ENCODE data around the gene RNF212B.
"Not testable (repeated sequence)": the region's sequence is repeated elsewhere in the genome, so short reads cannot be mapped to it uniquely, and the experiment has no call there.

RNF212B gene

DNA sequence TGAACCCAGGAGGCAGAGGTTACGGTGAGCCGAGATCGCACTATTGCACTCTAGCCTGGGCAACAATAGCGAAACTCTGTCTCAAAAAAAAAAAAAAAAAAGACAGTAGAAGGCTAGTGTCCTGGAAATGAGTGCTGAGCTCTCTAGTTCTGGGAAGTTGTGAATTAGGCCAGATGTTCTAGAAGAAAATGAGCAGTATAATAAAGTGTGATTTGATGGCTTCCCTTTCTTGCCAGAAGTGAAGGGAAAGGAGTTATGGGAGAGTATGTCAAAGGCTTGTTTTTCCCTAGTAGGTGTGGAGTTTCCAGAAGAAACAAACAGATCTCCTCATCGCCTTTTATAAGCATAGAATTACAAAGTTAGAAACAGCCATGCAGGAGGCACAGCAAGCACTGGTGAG, 20.5 kb downstream of the RNF212B start:
- H3K4me3 ChIP-seq (ENCODE audit: low read depth, low read length), result no peak overlapping the region
- DNase-seq (ENCODE audit: low read depth), result no peak
- TF ChIP-seq, protein P1, sequence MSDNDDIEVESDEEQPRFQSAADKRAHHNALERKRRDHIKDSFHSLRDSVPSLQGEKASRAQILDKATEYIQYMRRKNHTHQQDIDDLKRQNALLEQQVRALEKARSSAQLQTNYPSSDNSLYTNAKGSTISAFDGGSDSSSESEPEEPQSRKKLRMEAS (IDR thresholded peaks at IDR 0.05; ENCODE audit: low read depth, low read length), result no peak
- TF ChIP-seq POLR2A (IDR thresholded peaks at IDR 0.05; ENCODE audit: extremely low read depth, insufficient read length) (no peak), CTCF (IDR thresholded peaks at IDR 0.05; ENCODE audit: low read depth, low read length) (no peak), MYC (IDR thresholded peaks at IDR 0.05; ENCODE audit: low read depth, low read length) (no peak)

DNA sequence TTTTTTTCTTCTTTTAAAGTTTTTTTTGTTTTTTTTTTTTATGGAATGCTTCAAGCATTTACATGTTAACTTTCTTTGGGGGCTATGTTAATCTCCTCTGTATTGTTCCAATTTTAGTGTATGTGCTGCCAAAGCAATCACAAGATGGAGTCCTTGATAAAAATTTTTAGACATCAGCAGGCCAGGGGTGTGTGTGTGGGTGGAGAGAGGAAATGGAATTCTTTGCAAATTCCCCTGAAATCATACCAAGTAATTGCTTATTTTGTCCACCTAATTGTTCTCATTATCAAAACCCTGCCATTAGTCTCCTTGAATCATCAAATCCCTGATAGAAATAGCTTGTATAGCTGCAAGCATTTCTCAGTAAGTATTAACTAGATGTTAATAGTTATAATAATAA, 21.7 kb downstream of the RNF212B start:
- DNase-seq (ENCODE audit: low read depth), result no peak
- H3K4me3 ChIP-seq (ENCODE audit: low read depth, low read length), result no peak overlapping the region
- TF ChIP-seq, protein P1 (IDR thresholded peaks at IDR 0.05; ENCODE audit: low read depth, low read length), result no peak
- no peak for TF ChIP-seq CTCF (IDR thresholded peaks at IDR 0.05; ENCODE audit: low read depth, low read length)

DNA sequence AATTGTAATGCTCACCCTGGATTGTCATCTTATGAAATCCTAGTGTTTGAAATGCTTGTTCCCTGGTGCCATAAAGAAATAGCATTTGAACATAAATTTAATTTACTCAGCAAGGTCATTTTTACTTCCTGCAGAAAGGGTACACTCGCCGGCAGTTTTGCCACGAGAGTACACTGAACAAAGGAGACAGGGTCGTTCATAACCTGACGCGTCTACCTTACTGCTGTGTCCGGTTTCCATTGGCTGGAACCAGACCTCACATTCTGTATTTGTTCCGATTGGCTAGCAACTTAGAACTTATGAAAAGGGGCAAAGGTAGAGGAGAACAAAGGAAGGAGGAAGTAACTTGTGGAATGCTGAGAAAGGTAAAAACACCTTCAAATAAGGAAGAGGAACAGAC, 23.1 kb downstream of the RNF212B start:
- H3K4me3 ChIP-seq (ENCODE audit: low read depth, low read length); DNase-seq (ENCODE audit: low read depth): not testable (repeated sequence)

- H3K4me3 ChIP-seq (ENCODE audit: low read depth, low read length), result no peak overlapping the region
- DNase-seq (ENCODE audit: low read depth), result no peak
- TF ChIP-seq MYC (IDR thresholded peaks at IDR 0.05; ENCODE audit: low read depth, low read length) (no peak), CTCF (IDR thresholded peaks at IDR 0.05; ENCODE audit: low read depth, low read length) (no peak), POLR2A (IDR thresholded peaks at IDR 0.05; ENCODE audit: extremely low read depth, insufficient read length) (no peak)
- TF ChIP-seq, protein P1 (IDR thresholded peaks at IDR 0.05; ENCODE audit: low read depth, low read length), result no peak
Measured at GRCh38 chr14:23269193-23269592, 31.5 kb downstream of the RNF212B start.

GRCh38 chr14:23275412-23275811, 37.7 kb downstream of the RNF212B start:
- no peak for TF ChIP-seq CTCF (IDR thresholded peaks at IDR 0.05; ENCODE audit: low read depth, low read length)
- TF ChIP-seq, protein P1 (IDR thresholded peaks at IDR 0.05; ENCODE audit: low read depth, low read length), result no peak
- TF ChIP-seq POLR2A (IDR thresholded peaks at IDR 0.05; ENCODE audit: extremely low read depth, insufficient read length), result no peak
- TF ChIP-seq MYC (IDR thresholded peaks at IDR 0.05; ENCODE audit: low read depth, low read length), result no peak
- no peak overlapping the region for H3K4me3 ChIP-seq (ENCODE audit: low read depth, low read length)
- DNase-seq (ENCODE audit: low read depth), result no peak

GRCh38 chr14:23277189-23277588, 39.5 kb downstream of the RNF212B start:
- H3K4me3 ChIP-seq (ENCODE audit: low read depth, low read length), result no peak overlapping the region

DNA sequence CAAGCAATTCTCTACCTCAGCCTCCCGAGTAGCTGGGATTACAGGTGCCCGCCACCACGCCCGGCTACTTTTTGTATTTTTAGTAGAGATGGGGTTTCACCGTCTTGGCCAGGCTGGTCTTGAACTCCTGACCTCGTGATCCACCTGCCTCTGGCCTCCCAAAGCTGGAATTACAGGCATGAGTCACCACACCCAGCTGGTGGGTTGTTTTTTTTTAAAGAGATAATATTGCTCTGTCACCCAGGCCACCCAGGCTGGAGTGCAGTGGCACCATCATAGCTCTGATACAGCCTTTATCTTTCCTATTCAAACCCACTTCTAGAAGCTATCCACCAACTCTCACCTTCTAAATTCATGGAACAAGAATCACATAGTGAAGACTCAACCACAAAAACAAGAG, 40.2 kb downstream of the RNF212B start:
- not testable (repeated sequence) for DNase-seq (ENCODE audit: low read depth); H3K4me3 ChIP-seq (ENCODE audit: low read depth, low read length)

More at GRCh38 chr14:23277189-23277588, 39.5 kb downstream of the RNF212B start:
- TF ChIP-seq MYC (IDR thresholded peaks at IDR 0.05; ENCODE audit: low read depth, low read length) (no peak), CTCF (IDR thresholded peaks at IDR 0.05; ENCODE audit: low read depth, low read length) (no peak), POLR2A (IDR thresholded peaks at IDR 0.05; ENCODE audit: extremely low read depth, insufficient read length) (no peak)
- TF ChIP-seq, protein P1 (IDR thresholded peaks at IDR 0.05; ENCODE audit: low read depth, low read length), result no peak
- no peak for DNase-seq (ENCODE audit: low read depth)
